ENCODE data around the gene TIMM8B. TPM values are rescaled to one million over a fixed set of nuclear protein-coding genes. Genes with fewer than 3 reads are reported as not detected.
A peak's percentile ranks its signal among the peaks of the same experiment; 100 is the strongest.

Gene TIMM8B
- total and polyA plus RNA-seq, 9 of the 15 experiments (the other 6 are each of a cell fraction or from before 2014, with no cell fraction given) = 95.8 to 338 (median 145) TPM

DNA sequence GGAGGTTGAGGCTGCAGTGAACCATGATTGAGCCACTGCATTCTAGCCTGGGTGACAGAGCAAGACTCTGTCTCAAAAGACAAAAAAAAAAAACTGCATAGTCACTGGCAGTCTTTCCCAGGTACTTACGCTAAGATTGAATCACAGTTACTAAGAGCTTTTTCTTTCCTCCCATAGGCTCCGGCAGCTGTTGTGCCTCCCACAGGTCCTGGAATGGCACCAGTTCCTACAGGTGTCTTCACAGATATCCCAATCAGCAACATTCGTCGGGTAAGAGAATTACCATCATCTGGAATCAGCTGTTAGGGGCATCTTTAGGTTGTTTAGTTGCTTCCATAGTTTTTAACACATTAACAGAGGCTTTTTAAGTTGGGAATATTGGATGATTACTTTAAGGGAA is 41.6 kb downstream of the TIMM8B start (continued):
- TF ChIP-seq, protein P1, sequence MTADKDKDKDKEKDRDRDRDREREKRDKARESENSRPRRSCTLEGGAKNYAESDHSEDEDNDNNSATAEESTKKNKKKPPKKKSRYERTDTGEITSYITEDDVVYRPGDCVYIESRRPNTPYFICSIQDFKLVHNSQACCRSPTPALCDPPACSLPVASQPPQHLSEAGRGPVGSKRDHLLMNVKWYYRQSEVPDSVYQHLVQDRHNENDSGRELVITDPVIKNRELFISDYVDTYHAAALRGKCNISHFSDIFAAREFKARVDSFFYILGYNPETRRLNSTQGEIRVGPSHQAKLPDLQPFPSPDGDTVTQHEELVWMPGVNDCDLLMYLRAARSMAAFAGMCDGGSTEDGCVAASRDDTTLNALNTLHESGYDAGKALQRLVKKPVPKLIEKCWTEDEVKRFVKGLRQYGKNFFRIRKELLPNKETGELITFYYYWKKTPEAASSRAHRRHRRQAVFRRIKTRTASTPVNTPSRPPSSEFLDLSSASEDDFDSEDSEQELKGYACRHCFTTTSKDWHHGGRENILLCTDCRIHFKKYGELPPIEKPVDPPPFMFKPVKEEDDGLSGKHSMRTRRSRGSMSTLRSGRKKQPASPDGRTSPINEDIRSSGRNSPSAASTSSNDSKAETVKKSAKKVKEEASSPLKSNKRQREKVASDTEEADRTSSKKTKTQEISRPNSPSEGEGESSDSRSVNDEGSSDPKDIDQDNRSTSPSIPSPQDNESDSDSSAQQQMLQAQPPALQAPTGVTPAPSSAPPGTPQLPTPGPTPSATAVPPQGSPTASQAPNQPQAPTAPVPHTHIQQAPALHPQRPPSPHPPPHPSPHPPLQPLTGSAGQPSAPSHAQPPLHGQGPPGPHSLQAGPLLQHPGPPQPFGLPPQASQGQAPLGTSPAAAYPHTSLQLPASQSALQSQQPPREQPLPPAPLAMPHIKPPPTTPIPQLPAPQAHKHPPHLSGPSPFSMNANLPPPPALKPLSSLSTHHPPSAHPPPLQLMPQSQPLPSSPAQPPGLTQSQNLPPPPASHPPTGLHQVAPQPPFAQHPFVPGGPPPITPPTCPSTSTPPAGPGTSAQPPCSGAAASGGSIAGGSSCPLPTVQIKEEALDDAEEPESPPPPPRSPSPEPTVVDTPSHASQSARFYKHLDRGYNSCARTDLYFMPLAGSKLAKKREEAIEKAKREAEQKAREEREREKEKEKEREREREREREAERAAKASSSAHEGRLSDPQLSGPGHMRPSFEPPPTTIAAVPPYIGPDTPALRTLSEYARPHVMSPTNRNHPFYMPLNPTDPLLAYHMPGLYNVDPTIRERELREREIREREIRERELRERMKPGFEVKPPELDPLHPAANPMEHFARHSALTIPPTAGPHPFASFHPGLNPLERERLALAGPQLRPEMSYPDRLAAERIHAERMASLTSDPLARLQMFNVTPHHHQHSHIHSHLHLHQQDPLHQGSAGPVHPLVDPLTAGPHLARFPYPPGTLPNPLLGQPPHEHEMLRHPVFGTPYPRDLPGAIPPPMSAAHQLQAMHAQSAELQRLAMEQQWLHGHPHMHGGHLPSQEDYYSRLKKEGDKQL (CRISPR knock-in tag; IDR thresholded peaks at IDR 0.05; ENCODE audit: borderline replicate concordance) = no peak
- TF ChIP-seq ZNF121 (CRISPR knock-in tag; conservative IDR thresholded peaks at IDR 0.05) (no peak), EGR1 (conservative IDR thresholded peaks at IDR 0.05) (0 out of 2 replicates have a peak, but pooled peaks have one; percentile 6), DMBX1 (CRISPR knock-in tag; IDR thresholded peaks at IDR 0.05; ENCODE audit: borderline replicate concordance) (peak; percentile 61; the same call in 1 of the 2 replicates), CBFA2T3 (IDR thresholded peaks at IDR 0.05) (peak; percentile 91), PHF20 (IDR thresholded peaks at IDR 0.05; ENCODE audit: partially characterized antibody) (no peak), ZNF23 (CRISPR knock-in tag; IDR thresholded peaks at IDR 0.05) (no peak), GATA2 (CRISPR knock-in tag; IDR thresholded peaks at IDR 0.05) (peak; percentile 66), ZNF764 (CRISPR knock-in tag; IDR thresholded peaks at IDR 0.05; ENCODE audit: low read depth) (no peak), FOS (IDR thresholded peaks at IDR 0.05; ENCODE audit: extremely low read depth, insufficient read length) (no peak), SRSF3 (IDR thresholded peaks at IDR 0.05; ENCODE audit: insufficient read depth, low read length) (no peak), CC2D1A (IDR thresholded peaks at IDR 0.05) (peak; percentile 14; the same call in 1 of the 2 replicates), HMG20A (CRISPR knock-in tag; conservative IDR thresholded peaks at IDR 0.05) (no peak), ZNF3 (CRISPR knock-in tag; IDR thresholded peaks at IDR 0.05) (no peak), NEUROD1 (IDR thresholded peaks at IDR 0.05; ENCODE audit: borderline replicate concordance, low read depth, low read length, partially characterized antibody) (no peak), NELFE (IDR thresholded peaks at IDR 0.05; ENCODE audit: insufficient read depth, insufficient read length) (no peak), JUNB (CRISPR knock-in tag; conservative IDR thresholded peaks at IDR 0.05) (no peak), ZNF24 (IDR thresholded peaks at IDR 0.05) (peak; percentile 31; the same call in 1 of the 2 replicates), U2AF2 (optimal IDR thresholded peaks at IDR 0.05; ENCODE audit: low read depth, low read length) (no peak), NCOR1 (IDR thresholded peaks at IDR 0.05) (peak; percentile 68)
- TF ChIP-seq, protein P2, sequence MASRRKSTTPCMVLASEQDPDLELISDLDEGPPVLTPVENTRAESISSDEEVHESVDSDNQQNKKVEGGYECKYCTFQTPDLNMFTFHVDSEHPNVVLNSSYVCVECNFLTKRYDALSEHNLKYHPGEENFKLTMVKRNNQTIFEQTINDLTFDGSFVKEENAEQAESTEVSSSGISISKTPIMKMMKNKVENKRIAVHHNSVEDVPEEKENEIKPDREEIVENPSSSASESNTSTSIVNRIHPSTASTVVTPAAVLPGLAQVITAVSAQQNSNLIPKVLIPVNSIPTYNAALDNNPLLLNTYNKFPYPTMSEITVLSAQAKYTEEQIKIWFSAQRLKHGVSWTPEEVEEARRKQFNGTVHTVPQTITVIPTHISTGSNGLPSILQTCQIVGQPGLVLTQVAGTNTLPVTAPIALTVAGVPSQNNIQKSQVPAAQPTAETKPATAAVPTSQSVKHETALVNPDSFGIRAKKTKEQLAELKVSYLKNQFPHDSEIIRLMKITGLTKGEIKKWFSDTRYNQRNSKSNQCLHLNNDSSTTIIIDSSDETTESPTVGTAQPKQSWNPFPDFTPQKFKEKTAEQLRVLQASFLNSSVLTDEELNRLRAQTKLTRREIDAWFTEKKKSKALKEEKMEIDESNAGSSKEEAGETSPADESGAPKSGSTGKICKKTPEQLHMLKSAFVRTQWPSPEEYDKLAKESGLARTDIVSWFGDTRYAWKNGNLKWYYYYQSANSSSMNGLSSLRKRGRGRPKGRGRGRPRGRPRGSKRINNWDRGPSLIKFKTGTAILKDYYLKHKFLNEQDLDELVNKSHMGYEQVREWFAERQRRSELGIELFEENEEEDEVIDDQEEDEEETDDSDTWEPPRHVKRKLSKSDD (conservative IDR thresholded peaks at IDR 0.05; ENCODE audit: low read length) = no peak
- TF ChIP-seq, protein P3, sequence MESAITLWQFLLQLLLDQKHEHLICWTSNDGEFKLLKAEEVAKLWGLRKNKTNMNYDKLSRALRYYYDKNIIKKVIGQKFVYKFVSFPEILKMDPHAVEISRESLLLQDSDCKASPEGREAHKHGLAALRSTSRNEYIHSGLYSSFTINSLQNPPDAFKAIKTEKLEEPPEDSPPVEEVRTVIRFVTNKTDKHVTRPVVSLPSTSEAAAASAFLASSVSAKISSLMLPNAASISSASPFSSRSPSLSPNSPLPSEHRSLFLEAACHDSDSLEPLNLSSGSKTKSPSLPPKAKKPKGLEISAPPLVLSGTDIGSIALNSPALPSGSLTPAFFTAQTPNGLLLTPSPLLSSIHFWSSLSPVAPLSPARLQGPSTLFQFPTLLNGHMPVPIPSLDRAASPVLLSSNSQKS (CRISPR knock-in tag; IDR thresholded peaks at IDR 0.05) = no peak
